ENCODE measurements around the gene ZBTB24. TPM values are rescaled to one million over a fixed set of nuclear protein-coding genes. Genes with fewer than 3 reads are reported as not detected.
A peak's percentile ranks its signal among the peaks of the same experiment; 100 is the strongest.

ZBTB24 gene
- total and polyA plus RNA-seq, 2 of the 13 experiments (the other 11 are each of a cell fraction or from before 2014, with no cell fraction given): 1.5 to 6.2 TPM

GRCh38 chr6:109441069-109441816 lies 41.8 kb downstream of the ZBTB24 start (continued):
- peak; percentile 79 for TF ChIP-seq ZNF687 (CRISPR knock-in tag; IDR thresholded peaks at IDR 0.05)
- no peak for TF ChIP-seq HMGA1 (CRISPR knock-in tag; conservative IDR thresholded peaks at IDR 0.05)
- TF ChIP-seq TBL1XR1 (IDR thresholded peaks at IDR 0.05; ENCODE audit: borderline replicate concordance, low read length, partially characterized antibody): no peak
- no peak for TF ChIP-seq ZBTB44 (CRISPR knock-in tag; IDR thresholded peaks at IDR 0.05)
- TF ChIP-seq, protein P1, sequence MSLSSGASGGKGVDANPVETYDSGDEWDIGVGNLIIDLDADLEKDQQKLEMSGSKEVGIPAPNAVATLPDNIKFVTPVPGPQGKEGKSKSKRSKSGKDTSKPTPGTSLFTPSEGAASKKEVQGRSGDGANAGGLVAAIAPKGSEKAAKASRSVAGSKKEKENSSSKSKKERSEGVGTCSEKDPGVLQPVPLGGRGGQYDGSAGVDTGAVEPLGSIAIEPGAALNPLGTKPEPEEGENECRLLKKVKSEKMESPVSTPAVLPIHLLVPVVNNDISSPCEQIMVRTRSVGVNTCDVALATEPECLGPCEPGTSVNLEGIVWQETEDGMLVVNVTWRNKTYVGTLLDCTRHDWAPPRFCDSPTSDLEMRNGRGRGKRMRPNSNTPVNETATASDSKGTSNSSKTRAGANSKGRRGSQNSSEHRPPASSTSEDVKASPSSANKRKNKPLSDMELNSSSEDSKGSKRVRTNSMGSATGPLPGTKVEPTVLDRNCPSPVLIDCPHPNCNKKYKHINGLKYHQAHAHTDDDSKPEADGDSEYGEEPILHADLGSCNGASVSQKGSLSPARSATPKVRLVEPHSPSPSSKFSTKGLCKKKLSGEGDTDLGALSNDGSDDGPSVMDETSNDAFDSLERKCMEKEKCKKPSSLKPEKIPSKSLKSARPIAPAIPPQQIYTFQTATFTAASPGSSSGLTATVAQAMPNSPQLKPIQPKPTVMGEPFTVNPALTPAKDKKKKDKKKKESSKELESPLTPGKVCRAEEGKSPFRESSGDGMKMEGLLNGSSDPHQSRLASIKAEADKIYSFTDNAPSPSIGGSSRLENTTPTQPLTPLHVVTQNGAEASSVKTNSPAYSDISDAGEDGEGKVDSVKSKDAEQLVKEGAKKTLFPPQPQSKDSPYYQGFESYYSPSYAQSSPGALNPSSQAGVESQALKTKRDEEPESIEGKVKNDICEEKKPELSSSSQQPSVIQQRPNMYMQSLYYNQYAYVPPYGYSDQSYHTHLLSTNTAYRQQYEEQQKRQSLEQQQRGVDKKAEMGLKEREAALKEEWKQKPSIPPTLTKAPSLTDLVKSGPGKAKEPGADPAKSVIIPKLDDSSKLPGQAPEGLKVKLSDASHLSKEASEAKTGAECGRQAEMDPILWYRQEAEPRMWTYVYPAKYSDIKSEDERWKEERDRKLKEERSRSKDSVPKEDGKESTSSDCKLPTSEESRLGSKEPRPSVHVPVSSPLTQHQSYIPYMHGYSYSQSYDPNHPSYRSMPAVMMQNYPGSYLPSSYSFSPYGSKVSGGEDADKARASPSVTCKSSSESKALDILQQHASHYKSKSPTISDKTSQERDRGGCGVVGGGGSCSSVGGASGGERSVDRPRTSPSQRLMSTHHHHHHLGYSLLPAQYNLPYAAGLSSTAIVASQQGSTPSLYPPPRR (CRISPR knock-in tag; IDR thresholded peaks at IDR 0.05; ENCODE audit: borderline replicate concordance): peak; percentile 59; the same call in 1 of the 2 replicates
- peak; percentile 87; the same call in 1 of the 2 replicates for TF ChIP-seq ZNF782 (CRISPR knock-in tag; IDR thresholded peaks at IDR 0.05; ENCODE audit: borderline replicate concordance)
- TF ChIP-seq SP2 (CRISPR knock-in tag; IDR thresholded peaks at IDR 0.05): no peak
- no peak for TF ChIP-seq ZBTB4 (CRISPR knock-in tag; IDR thresholded peaks at IDR 0.05; ENCODE audit: borderline replicate concordance)
- TF ChIP-seq ZNF34 (CRISPR knock-in tag; IDR thresholded peaks at IDR 0.05; ENCODE audit: borderline replicate concordance): no peak
- TF ChIP-seq SALL2 (CRISPR knock-in tag; IDR thresholded peaks at IDR 0.05): no peak
- 0 out of 2 replicates have a peak, but pooled peaks have one; percentile 40 for TF ChIP-seq ZBTB3 (CRISPR knock-in tag; IDR thresholded peaks at IDR 0.05; ENCODE audit: borderline replicate concordance, low read depth)
- TF ChIP-seq AHR (CRISPR knock-in tag; IDR thresholded peaks at IDR 0.05): no peak
- no peak for TF ChIP-seq RELA (CRISPR knock-in tag; IDR thresholded peaks at IDR 0.05)
